Adrenal gland (tissue), 12 donors: Measurements from ENCODE around the gene IPPK. TPM values are rescaled to one million over a fixed set of nuclear protein-coding genes. Genes with fewer than 3 reads are reported as not detected.
A peak's percentile ranks its signal among the peaks of the same experiment; 100 is the strongest.

Experiments
- DNase-seq, 7 donors: peaks; one replicate each; pipeline ENCODE4 v3.0.0-alpha.2; 2019 to 2020
- H3K27ac ChIP-seq, 5 donors: fragments of 200-600 bp; sonication (generic) in 4 of 5; 1 replicate in 3 of 5; 2 replicates in 2 of 5; pipeline versions ENCODE4 v1.5.1 to v1.8.0; 2016 to 2020; ENCODE audit warnings: mild to moderate bottlenecking in 1 of 5
- H3K27me3 ChIP-seq: fragments of 200-600 bp; 2 replicates; pipeline ENCODE4 v1.8.0; 2021
- H3K36me3 ChIP-seq, 2 donors: fragments of 200-600 bp; replicated peaks in 1 of 2; 1 replicate in 1 of 2; 2 replicates in 1 of 2; pipeline versions ENCODE4 v1.5.1 to v1.8.0; 2018 to 2022
- H3K4me1 ChIP-seq, 2 donors: fragments of 200-600 bp; replicated peaks in 1 of 2; 1 replicate in 1 of 2; 2 replicates in 1 of 2; pipeline versions ENCODE4 v1.5.1 to v1.8.0; 2018 to 2021
- H3K4me3 ChIP-seq, 4 donors: fragments of 200-600 bp; sonication (generic) in 3 of 4; one replicate each; pipeline ENCODE4 v1.5.1; 2016 to 2018
- H3K9me3 ChIP-seq, 3 donors: fragments of 200-600 bp; sonication (generic) in 1 of 3; replicated peaks in 1 of 3; 1 replicate in 2 of 3; 2 replicates in 1 of 3; pipeline versions ENCODE4 v1.5.1 to v1.8.0; 2016 to 2021
- POLR2A ChIP-seq, 2 donors: fragments of 450-650 bp; IDR thresholded peaks; one replicate each; pipeline ENCODE4 v1.6.1; 2017; ENCODE audit warnings: antibody characterized with exemption in 2 of 2, mild to moderate bottlenecking in 2 of 2, moderate library complexity in 1 of 2
- WGBS, 4 donors: extraction: QIAGEN DNeasy Blood & Tissue Kit in 2 of 4; methylation state at CpG; one replicate each; pipeline versions ENCODE4 v1.1.5 to v1.1.7; 2013 to 2017; 5-methylcytosine and 5-hydroxymethylcytosine counted together
- intact Hi-C, 2 donors: fragments of 100-400 bp; cut with DNase I; formaldehyde crosslinking; loops; one replicate each; pipeline versions ENCODE4 v1.14.1 to v1.15.0; 2022 to 2023
- polyA plus RNA-seq, 3 donors: library from polyadenylated mRNA; stranded (reverse); fragments of 200-250 nt in 2 of 3; fragments of 350-450 nt in 1 of 3; fragmentation: Illumina TruSeq in 1 of 3; extraction: RNeasy Lipid Tissue Mini Kit (QIAGEN cat#74804) in 1 of 3; gene quantifications; one replicate each; pipeline ENCODE4 v1.2.3, GENCODE V29; 2013 to 2014
- total RNA-seq, 9 donors: library from RNA; depleted of rRNA in 4 of 9; stranded (reverse); fragments of >200 nt in 4 of 9; fragments of 120-200 nt in 1 of 9; fragmentation: NEBNext Ultra II Directional in 1 of 9; extraction: Animal tissue kit (Norgen Biotek cat#: 25700) in 1 of 9; gene quantifications; one replicate each; pipeline versions ENCODE4 v1.1.0 to v1.2.4, GENCODE V29; 2013 to 2023
- TF ChIP-seq, protein P1 (sequence below), 6 experiments: fragments of 450-650 bp in 4 of 6; fragments of 200-600 bp in 2 of 6; sonication (generic) in 1 of 6; IDR thresholded peaks; 1 replicate in 5 of 6; 2 replicates in 1 of 6; pipeline versions ENCODE4 v1.5.1 to v1.8.0; 2016 to 2021; ENCODE audit warnings: antibody characterized with exemption in 6 of 6, mild to moderate bottlenecking in 2 of 6, moderate library complexity in 1 of 6
- donor health status: healthy with polysubstance abuse.
- donor health status: Bipolar disorder and iron deficiency.
- donor health status: DM: yes; HTN: yes; CAD: no.
- donor health status: DM: no; HTN: no; CAD: no.
- donor health status: DM: no; HTN: no; CAD: no.
- donor health status: DM: yes; HTN: yes; CAD: no.

Gene IPPK
- total and polyA plus RNA-seq, 12 donors = 2.9 to 22.2 (median 9.0) TPM

DNA sequence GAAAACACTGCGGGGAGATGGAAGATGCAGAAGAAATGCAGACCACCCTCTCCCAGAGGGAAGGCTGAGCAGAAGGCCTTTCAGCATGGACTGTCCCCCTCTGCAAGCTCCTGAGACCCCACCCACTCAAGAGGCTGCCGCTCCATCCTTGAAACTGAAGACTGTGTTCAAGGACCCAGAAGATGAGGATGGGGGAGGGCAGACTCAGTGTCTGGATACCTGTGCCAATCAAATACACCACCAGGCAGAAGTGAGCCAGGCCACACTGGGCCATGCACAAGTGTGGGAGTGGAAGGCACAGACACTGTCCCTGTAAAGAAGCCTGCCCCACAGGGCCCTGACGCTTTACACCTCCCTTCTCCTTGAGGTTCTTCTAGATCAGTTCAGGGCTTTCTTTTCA, 40.0 kb upstream of the IPPK start:
- TF ChIP-seq, protein P1, sequence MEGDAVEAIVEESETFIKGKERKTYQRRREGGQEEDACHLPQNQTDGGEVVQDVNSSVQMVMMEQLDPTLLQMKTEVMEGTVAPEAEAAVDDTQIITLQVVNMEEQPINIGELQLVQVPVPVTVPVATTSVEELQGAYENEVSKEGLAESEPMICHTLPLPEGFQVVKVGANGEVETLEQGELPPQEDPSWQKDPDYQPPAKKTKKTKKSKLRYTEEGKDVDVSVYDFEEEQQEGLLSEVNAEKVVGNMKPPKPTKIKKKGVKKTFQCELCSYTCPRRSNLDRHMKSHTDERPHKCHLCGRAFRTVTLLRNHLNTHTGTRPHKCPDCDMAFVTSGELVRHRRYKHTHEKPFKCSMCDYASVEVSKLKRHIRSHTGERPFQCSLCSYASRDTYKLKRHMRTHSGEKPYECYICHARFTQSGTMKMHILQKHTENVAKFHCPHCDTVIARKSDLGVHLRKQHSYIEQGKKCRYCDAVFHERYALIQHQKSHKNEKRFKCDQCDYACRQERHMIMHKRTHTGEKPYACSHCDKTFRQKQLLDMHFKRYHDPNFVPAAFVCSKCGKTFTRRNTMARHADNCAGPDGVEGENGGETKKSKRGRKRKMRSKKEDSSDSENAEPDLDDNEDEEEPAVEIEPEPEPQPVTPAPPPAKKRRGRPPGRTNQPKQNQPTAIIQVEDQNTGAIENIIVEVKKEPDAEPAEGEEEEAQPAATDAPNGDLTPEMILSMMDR (IDR thresholded peaks at IDR 0.05) = no peak
- no peak for TF ChIP-seq POLR2A (IDR thresholded peaks at IDR 0.05)
- intact Hi-C loops = loop anchor here (10.0 kb wide), 1 partner anchor 55 kb away; the partner anchor contains the start of gene BICD2 (in 2 of the 2)
- H3K27ac ChIP-seq = no peak overlapping the region
- no peaks in the 10 kb centered on the region for H3K27me3 ChIP-seq
- no peak overlapping the region for H3K4me3 ChIP-seq
- 89 to 100% (median 95%) methylated on average over 3 of the region's 3 CpGs for WGBS, 4 donors
- H3K9me3 ChIP-seq = no peaks in the 10 kb centered on the region
- DNase-seq = no peak
- H3K36me3 ChIP-seq = peaks cover 0 to 29% of the 10 kb centered on the region in 2 donors
- H3K4me1 ChIP-seq = no peaks in the 10 kb centered on the region

DNA sequence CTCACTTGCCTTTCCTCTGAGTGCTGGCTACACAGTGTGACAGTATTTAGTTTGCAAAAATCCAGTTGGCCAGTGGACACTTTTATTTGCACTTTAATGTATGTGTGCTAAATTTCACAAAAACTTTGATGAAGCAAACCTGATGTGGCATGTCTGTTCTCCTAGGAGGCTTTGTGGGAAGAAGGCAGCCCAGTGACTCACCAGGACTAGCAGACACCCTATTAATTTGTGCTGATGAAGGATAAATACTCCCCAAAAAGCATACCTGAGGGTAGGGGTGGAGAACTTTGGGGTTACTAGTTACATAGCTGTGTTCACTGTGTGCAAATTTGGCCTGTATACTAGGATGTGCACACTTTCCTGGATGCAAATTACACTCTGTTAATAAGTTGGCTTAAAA, 39.3 kb upstream of the IPPK start:
- H3K9me3 ChIP-seq = no peaks in the 10 kb centered on the region
- TF ChIP-seq, protein P1 (IDR thresholded peaks at IDR 0.05) = no peak
- no peak for TF ChIP-seq POLR2A (IDR thresholded peaks at IDR 0.05)
- intact Hi-C loops = no loop called here
- H3K27me3 ChIP-seq = no peaks in the 10 kb centered on the region
- no peak overlapping the region for H3K27ac ChIP-seq
- DNase-seq = no peak
- peaks cover 0 to 22% of the 10 kb centered on the region in 2 donors for H3K36me3 ChIP-seq
- H3K4me3 ChIP-seq = no peak overlapping the region
- no peaks in the 10 kb centered on the region for H3K4me1 ChIP-seq

DNA sequence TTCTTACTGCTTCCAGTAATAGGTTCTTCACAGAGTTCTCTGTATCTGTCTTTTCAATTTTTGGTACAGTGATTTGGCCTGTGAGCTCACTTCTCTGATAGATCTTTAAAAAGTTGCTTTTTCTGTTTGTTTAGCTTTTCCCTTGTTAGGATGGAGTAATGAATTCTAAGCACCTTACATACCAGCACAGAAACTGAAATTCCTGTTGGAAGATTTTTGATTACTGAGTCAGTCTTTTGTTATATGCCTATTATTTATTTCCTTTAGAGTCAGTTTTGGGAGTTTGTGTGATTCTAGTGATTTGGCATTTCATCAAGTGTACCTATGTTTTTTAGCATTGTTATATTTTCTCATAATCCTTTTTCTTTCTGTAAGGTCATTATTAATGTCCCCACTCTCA, 37.6 kb upstream of the IPPK start:
- no peak for TF ChIP-seq POLR2A (IDR thresholded peaks at IDR 0.05)
- TF ChIP-seq, protein P1 (IDR thresholded peaks at IDR 0.05) = no peak
- Histone ChIP-seq H3K27me3 (no peaks in the 10 kb centered on the region), H3K27ac (no peak overlapping the region), H3K4me1 (no peaks in the 10 kb centered on the region), H3K36me3 (peaks cover 0 to 5% of the 10 kb centered on the region in 2 donors), H3K4me3 (no peak overlapping the region), H3K9me3 (no peaks in the 10 kb centered on the region)
- DNase-seq = no peak
- intact Hi-C loops = no loop called here

DNA sequence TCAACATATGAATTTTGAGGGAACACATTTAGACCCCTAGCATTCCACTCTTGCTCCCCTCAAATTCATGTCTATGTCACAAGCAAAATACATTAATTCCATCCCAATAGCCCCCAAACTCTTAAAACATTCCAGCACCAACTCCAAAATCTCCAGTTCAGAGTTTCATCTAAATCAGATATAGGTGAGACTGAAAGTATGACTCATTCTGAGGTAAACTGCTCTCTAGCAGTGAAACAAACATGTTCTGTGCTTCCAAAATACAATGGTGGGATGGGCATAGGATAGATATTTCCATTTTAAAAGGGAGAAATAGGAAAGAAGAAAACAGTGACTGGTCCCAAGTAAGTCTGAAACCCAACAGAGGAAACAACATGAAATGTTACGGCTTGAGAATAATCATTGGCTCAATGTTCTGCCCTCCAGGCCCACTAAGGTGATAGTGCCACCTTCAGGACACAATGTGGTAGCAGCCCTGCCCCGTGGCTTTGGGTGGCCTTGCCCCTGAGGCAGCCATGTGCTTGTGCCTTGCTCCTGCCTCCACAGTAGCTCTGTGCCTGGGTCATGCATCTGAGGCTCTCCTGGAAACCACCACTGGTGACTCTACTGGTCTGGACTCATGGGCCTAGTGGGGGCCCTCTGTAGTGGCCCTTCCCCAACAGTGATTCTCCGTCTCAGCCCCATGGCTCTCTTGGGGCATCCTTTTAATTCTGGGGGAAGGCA, 36.4 kb upstream of the IPPK start:
- Histone ChIP-seq H3K27ac (no peak overlapping the region), H3K27me3 (no peaks in the 10 kb centered on the region), H3K4me1 (no peaks in the 10 kb centered on the region), H3K36me3 (peaks cover 0 to 3% of the 10 kb centered on the region in 2 donors), H3K9me3 (no peaks in the 10 kb centered on the region), H3K4me3 (no peak overlapping the region)
- 51 to 60% (median 58%) methylated on average over 3 of the region's 3 CpGs for WGBS, 4 donors
- TF ChIP-seq POLR2A (IDR thresholded peaks at IDR 0.05) = no peak
- TF ChIP-seq, protein P1 (IDR thresholded peaks at IDR 0.05) = peak in 5 of 6 experiments; percentile 24 to 52 (median 38)
- DNase-seq = peak in 3 of 7 donors; percentile 34 to 54 (median 53)
- intact Hi-C loops = no loop called here
